ENCODE data around the gene DNAJA4. TPM values are rescaled to one million over a fixed set of nuclear protein-coding genes. Genes with fewer than 3 reads are reported as not detected.

Gene DNAJA4
- total and polyA plus RNA-seq, 9 of the 15 experiments (the other 6 are each of a cell fraction or from before 2014, with no cell fraction given): 0.11 to 1.0 (median 0.16) TPM; not detected in 4

GRCh38 chr15:78325092-78325843 lies 60.9 kb downstream of the DNAJA4 start:
- no peak overlapping the region for H3K4me2 ChIP-seq (ENCODE audit: insufficient read depth, low read length)
- ChIA-PET CTCF (ENCODE audit: low intra/inter-chr PET ratio) (no interaction called here), POLR2A (interaction anchor here (0.6 kb wide), 1 partner anchor 34 kb away, joined by 3 read pairs; no protein-coding TSS in a partner anchor)
- TF ChIP-seq ZNF740 (CRISPR knock-in tag; IDR thresholded peaks at IDR 0.05) (no peak), ZNF740 (tag; IDR thresholded peaks at IDR 0.05) (no peak), AFF4 (CRISPR knock-in tag; IDR thresholded peaks at IDR 0.05) (no peak), BACH1 (tag; IDR thresholded peaks at IDR 0.05) (no peak), HMG20B (CRISPR knock-in tag; IDR thresholded peaks at IDR 0.05) (no peak), MXI1 (IDR thresholded peaks at IDR 0.05; ENCODE audit: low read depth, low read length) (no peak), ZBTB49 (CRISPR knock-in tag; IDR thresholded peaks at IDR 0.05; ENCODE audit: borderline replicate concordance) (no peak), ATF1 (CRISPR knock-in tag; IDR thresholded peaks at IDR 0.05) (no peak), ATF1 (tag; IDR thresholded peaks at IDR 0.05) (no peak)
- ATAC-seq: peak; percentile 39
- no peaks in the 10 kb centered on the region for H3K9me3 ChIP-seq (replicated peaks; ENCODE audit: control insufficient read depth, insufficient read depth, low read depth, low read length)
- no peaks in the 10 kb centered on the region for H3K9me1 ChIP-seq (ENCODE audit: control insufficient read depth, insufficient read depth, low read length)
- H2AFZ ChIP-seq (ENCODE audit: low read depth, low read length): no peak overlapping the region
- no peak for DNase-seq (ENCODE audit: extremely low read depth in 1 of 4, low spot score in 3 of 4)
- intact Hi-C loops (cut with micrococcal nuclease) (no loop called here), in situ Hi-C loops (cut with MboI) (no loop called here)
- WGBS (ENCODE audit: insufficient coverage, low coverage, missing lambda C conversion rate): 2% methylated on average over 7 of the region's 7 CpGs
- no peaks in the 10 kb centered on the region for H3K36me3 ChIP-seq (ENCODE audit: control insufficient read depth, insufficient read depth, low read length)
- H3K9ac ChIP-seq (ENCODE audit: insufficient read depth in 1 of 2, low read depth in 2 of 2, low read length in 2 of 2): no peak overlapping the region
- H3K27ac ChIP-seq (ENCODE audit: extremely low read depth, low read depth, low read length): no peak overlapping the region
- H3K79me2 ChIP-seq (ENCODE audit: control insufficient read depth, insufficient read depth, low read length): no peaks in the 10 kb centered on the region
- no peak overlapping the region for H3K4me3 ChIP-seq
- no TSS peak for BruUV-seq (replicated peaks)
- no peak for FAIRE-seq
- peaks cover 3 to 40% of the 10 kb centered on the region in 2 experiments; a peak in 4 of 5 replicates for H3K27me3 ChIP-seq (ENCODE audit: control insufficient read depth in 2 of 2, insufficient read depth in 2 of 2, low read length in 2 of 2)
- H4K20me1 ChIP-seq (replicated peaks; ENCODE audit: control insufficient read depth, insufficient read depth, low read length): no peaks in the 10 kb centered on the region
- H3K4me1 ChIP-seq (replicated peaks in 1 of 2; ENCODE audit: control insufficient read depth in 2 of 2, insufficient read depth in 2 of 2, low read length in 2 of 2): peaks cover 0 to 7% of the 10 kb centered on the region in 2 experiments; a peak in 3 of 5 replicates

All from K562 (cell line).